Kidney epithelial cell (primary cell): Measurements from ENCODE around the gene MYL12A. TPM values are rescaled to one million over a fixed set of nuclear protein-coding genes. Genes with fewer than 3 reads are reported as not detected.

Experiments
- DNase-seq: peaks from one replicate; pipeline ENCODE4 v3.0.0-alpha.2; 2010; ENCODE audit warnings: low read depth
- H3K27me3 ChIP-seq: 2 replicates; pipeline ENCODE4 v1.6.0; 2011; ENCODE audit warnings: low read length; ENCODE audit not compliant: control insufficient read depth, insufficient read depth
- H3K36me3 ChIP-seq: 2 replicates; pipeline ENCODE4 v1.5.1; 2011; ENCODE audit warnings: low read length; ENCODE audit not compliant: control insufficient read depth, insufficient read depth
- H3K4me3 ChIP-seq: 2 replicates; pipeline ENCODE4 v1.5.1; 2011; ENCODE audit warnings: low read depth, mild to moderate bottlenecking, control low read depth, low read length
- total RNA-seq: library from RNA; depleted of rRNA; stranded (reverse); fragments of >200 nt; gene quantifications from 2 replicates; pipeline ENCODE4 v1.2.3, GENCODE V29; 2015
- TF ChIP-seq, protein P1 (sequence below): IDR thresholded peaks from 2 replicates; pipeline ENCODE4 v1.5.1; 2011; ENCODE audit warnings: mild to moderate bottlenecking, moderate library complexity, low read length, control low read depth, inconsistent platforms; ENCODE audit not compliant: insufficient read depth, poor library complexity, severe bottlenecking

The MYL12A gene
- total RNA-seq, 1 donor from 2014 or later, result 948 TPM

DNA sequence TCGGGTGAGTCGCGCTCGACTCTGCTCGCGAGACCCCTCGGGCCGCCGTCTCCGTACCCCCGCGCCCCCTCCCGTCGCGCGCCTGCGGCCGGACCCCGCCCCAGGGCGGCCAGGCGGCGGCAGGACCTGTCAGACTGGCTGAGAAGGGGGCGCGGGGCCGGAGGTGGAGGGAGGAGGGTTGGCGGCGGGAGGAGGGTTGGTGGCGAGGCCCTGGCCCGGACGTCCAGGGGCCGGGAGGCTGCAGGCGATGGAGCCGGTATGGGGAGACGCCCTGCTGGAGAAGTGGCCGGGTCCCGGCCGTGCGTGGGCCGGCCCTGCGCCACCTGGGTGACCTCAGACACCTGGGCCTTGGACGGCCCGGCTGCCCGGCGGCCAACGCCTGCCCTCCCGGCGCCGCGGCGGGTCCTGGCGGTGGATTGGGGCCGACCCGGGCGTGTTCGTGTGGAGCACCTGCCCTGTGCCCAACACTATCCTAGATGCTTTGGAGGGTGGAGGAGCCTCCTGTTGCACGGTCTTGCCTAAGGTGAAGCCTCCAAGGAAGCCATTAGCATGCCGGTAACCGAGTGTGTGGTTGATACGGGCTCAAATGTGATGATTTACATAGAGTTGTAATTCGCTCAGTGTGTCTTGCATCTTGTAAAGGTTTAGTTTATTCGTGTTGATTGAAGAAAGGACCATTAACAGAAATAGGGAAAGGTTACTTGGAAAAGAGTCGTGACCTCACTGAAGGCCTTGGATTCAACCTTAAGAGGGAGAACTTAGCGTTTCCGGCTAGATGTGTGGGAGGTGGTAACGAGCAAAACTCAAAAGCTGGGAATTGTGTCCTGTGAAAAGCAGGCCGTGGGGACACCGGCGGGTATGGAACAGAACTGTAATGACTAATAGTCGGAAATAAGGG lies 14.9 kb downstream of the MYL12A start:
- no peak for DNase-seq
- Histone ChIP-seq H3K4me3 (peak overlapping the region; percentile 58), H3K36me3 (no peaks in the 10 kb centered on the region), H3K27me3 (no peaks in the 10 kb centered on the region)
- TF ChIP-seq, protein P1, sequence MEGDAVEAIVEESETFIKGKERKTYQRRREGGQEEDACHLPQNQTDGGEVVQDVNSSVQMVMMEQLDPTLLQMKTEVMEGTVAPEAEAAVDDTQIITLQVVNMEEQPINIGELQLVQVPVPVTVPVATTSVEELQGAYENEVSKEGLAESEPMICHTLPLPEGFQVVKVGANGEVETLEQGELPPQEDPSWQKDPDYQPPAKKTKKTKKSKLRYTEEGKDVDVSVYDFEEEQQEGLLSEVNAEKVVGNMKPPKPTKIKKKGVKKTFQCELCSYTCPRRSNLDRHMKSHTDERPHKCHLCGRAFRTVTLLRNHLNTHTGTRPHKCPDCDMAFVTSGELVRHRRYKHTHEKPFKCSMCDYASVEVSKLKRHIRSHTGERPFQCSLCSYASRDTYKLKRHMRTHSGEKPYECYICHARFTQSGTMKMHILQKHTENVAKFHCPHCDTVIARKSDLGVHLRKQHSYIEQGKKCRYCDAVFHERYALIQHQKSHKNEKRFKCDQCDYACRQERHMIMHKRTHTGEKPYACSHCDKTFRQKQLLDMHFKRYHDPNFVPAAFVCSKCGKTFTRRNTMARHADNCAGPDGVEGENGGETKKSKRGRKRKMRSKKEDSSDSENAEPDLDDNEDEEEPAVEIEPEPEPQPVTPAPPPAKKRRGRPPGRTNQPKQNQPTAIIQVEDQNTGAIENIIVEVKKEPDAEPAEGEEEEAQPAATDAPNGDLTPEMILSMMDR, result no peak

DNA sequence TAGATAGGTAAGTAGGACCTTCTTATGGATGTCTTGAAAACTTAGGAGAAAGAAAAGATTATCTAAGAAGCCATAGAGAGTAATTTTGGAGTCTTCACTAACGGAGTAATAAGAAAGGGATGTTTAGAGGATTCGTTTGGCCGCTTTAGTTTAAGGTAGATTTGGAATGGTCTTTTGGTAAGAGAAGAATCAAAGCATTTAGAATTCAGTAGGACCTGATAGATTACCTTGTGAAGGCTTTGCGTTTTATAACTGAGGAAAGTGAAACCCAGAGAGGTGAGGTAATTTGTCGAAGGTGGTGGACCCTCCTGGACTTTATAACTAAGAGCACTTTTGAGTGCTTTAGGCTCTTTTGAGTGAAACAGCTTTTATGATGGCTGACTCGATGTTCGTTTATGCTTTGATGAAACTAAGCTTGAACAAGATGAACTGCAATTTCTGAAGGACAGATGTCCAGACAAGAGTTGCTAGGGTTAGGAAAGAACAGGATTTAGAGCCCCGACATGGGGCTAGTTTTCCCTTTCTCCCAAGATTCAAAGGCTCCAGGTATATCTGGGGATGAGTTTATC lies 15.6 kb downstream of the MYL12A start:
- Histone ChIP-seq H3K27me3 (no peaks in the 10 kb centered on the region), H3K36me3 (no peaks in the 10 kb centered on the region)

DNA sequence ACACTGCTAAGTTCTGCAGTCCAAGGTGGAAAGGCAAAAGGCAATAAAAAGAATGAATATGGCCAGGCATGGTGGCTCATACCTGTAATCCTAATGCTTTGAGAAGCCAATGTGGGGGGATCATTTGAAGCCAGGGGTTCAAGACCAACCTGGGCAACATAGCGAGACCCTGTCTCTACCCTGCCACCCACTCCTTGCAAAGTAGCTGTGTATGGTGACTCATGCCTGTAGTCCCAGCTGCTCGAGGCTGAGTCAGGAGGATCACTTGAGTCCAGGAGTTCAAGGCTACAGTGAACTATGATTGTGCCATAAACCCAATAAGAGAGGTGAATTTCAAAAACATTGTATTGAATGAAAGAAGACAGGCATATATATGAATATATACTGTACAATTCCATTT lies 16.8 kb downstream of the MYL12A start:
- H3K4me3 ChIP-seq, result no peak overlapping the region
- H3K36me3 ChIP-seq, result no peaks in the 10 kb centered on the region
- TF ChIP-seq, protein P1, result no peak
- H3K27me3 ChIP-seq, result no peaks in the 10 kb centered on the region
- no peak for DNase-seq

More for the DNA sequence above, 15.6 kb downstream of the MYL12A start:
- peak overlapping the region; percentile 58 for H3K4me3 ChIP-seq
- DNase-seq, result no peak
- TF ChIP-seq, protein P1, result no peak

DNA sequence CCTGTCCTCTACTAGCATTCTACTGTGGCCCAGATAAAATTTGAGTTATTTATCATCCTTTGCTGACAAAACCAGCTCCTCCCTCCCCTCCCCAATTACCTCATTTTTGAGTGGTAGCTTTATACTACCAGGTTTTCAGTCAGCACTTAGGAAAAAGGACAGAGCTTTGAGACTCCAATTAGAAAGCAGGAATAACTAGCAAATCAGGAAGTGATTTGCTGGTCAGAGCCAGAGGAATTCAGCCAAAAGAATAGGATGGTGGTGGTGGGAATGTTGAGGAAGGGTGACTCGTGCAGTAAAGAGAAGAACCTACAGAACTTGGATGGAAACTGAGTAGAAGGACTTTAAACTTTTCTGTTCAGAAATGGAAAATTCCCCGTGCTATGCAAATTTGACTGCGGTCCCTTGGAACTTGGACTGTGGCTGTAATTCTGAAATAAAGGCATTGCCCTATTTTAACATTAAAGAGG lies 18.0 kb downstream of the MYL12A start:
- no peak for DNase-seq
- Histone ChIP-seq H3K27me3 (no peaks in the 10 kb centered on the region), H3K4me3 (no peak overlapping the region), H3K36me3 (no peaks in the 10 kb centered on the region)
- TF ChIP-seq, protein P1, result no peak

DNA sequence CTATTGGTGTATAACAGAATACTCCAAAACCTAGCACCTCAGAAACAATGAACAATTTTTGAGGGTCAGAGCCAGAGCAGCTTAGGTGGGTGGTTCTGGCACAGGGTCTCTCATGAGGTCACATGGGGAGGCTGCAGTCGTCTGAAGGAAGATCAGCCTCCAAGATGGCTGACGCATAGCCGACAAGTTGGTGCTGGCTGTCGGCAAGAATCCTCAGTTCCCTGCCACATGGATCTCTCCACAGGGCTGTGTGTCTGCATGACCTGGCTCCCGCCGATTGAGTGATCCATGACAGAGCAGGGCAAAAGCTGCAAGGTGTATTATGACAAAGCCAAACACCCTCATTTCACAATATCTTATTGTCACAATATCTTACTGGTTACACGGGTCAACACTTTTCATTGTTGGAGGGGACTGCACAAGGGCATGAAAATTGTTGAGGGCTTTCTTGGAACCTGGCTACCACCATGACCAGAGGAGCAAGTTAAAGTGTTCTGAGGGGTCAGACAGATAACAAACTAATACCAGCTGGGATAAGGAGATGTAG lies 18.5 kb downstream of the MYL12A start:
- DNase-seq, result no peak
- H3K36me3 ChIP-seq, result no peaks in the 10 kb centered on the region
- TF ChIP-seq, protein P1, result no peak
- no peaks in the 10 kb centered on the region for H3K27me3 ChIP-seq
- H3K4me3 ChIP-seq, result no peak overlapping the region
